Urinary bladder (tissue), 4 donors: ENCODE measurements around the gene PARM1. TPM values are rescaled to one million over a fixed set of nuclear protein-coding genes. Genes with fewer than 3 reads are reported as not detected.

Experiments
- DNase-seq: peaks from one replicate; pipeline ENCODE4 v3.0.0-alpha.2; 2015; ENCODE audit errors: extremely low spot score
- H3K27ac ChIP-seq: one replicate; pipeline ENCODE4 v1.5.1; 2013; ENCODE audit warnings: low read depth, mild to moderate bottlenecking, moderate library complexity
- H3K36me3 ChIP-seq: one replicate; pipeline ENCODE4 v1.6.1; 2013; ENCODE audit warnings: mild to moderate bottlenecking, moderate library complexity; ENCODE audit not compliant: insufficient read depth
- H3K4me1 ChIP-seq: one replicate; pipeline ENCODE4 v1.6.1; 2013; ENCODE audit warnings: mild to moderate bottlenecking, moderate library complexity; ENCODE audit not compliant: insufficient read depth
- H3K4me3 ChIP-seq: one replicate; pipeline ENCODE4 v1.5.1; 2013; ENCODE audit warnings: low read depth, low read length
- WGBS: extraction: QIAGEN DNeasy Blood & Tissue Kit; methylation state at CpG from one replicate; pipeline ENCODE4 v1.1.7; 2013; 5-methylcytosine and 5-hydroxymethylcytosine counted together
- polyA plus RNA-seq: library from polyadenylated mRNA; stranded (reverse); fragments of 200-250 nt; gene quantifications from one replicate; pipeline ENCODE4 v1.2.3, GENCODE V29; 2013
- total RNA-seq: library from RNA; depleted of rRNA; stranded (reverse); fragments of >200 nt; gene quantifications from one replicate; pipeline ENCODE4 v1.2.3, GENCODE V29; 2014
- donor health status: healthy with polysubstance abuse.
- donor health status: healthy.

PARM1 gene
- total and polyA plus RNA-seq, 2 donors = 81.3 to 139 TPM

DNA sequence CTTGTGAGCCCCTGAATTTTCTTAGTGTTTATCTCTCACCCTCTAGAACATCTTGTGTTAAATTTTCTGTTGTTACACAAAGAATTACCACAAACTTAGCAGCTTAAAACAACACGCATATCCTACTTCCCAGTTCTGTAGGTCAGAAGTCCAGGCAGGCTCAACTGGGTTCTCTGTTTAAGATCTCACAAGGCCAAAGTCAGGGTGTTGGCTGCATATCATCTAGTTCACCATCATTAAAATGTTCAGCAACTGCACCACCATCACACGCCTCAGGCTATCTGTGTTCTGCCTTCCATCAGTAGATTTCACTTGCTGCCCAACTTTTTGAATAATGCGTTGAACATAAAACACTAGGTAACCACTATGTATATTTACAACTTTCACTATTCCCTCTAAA is 130.5 kb downstream of the PARM1 start:
- DNase-seq = no peak
- Histone ChIP-seq H3K4me3 (no peak overlapping the region), H3K27ac (no peak overlapping the region), H3K4me1 (no peaks in the 10 kb centered on the region), H3K36me3 (no peaks in the 10 kb centered on the region)
- 92% methylated on average over 3 of the region's 3 CpGs for WGBS

DNA sequence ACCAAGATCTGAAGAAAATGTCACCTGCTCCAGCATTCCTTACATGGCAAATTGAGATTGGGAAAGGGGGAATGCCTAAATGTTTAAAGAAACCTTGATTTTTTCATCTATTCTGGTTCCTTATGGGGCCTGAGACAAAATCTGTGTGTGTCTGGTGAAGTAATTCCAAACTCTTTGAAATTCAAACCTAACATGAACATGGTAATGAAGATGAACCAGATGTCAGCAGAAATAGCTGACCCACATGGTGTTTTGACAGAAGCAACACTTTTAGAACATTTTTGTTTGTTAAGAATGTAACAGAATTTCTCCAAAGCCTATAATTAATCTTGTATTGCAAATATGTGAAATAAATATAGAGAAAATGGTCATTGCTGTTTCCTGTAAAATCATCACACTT is 133.0 kb downstream of the PARM1 start:
- no peaks in the 10 kb centered on the region for H3K4me1 ChIP-seq
- no peak overlapping the region for H3K27ac ChIP-seq
- H3K36me3 ChIP-seq = no peaks in the 10 kb centered on the region
- no peak overlapping the region for H3K4me3 ChIP-seq
- DNase-seq = no peak

DNA sequence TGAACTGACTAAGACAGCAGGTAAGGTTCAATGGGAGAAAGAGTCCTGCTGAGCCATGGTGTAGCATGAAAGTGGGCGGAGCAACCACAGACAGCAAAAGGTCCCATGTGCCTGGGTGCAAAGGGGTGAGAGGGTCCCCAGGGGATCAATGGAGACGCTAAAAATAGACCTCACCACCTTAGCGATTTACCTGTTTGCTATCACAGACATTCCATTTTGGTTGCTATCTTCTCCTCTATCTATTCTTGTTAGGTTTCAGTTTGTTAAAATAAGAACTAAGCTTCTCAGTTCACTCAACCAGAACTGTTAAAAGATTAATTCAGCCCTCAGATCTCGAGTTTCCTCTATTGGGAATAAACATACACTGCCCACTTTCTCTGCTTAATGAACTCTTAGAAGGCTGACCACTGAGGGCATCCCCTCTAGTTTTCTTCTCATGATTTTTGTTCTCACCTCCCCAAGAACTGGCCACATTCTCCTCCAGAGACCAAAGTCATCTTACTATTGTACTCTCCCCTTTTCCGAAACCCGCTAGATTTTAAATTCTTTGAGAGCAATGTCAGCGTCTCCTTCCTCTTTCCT is 136.7 kb downstream of the PARM1 start:
- Histone ChIP-seq H3K36me3 (no peaks in the 10 kb centered on the region), H3K4me3 (no peak overlapping the region), H3K4me1 (no peaks in the 10 kb centered on the region), H3K27ac (no peak overlapping the region)
- DNase-seq = no peak
- WGBS = 87% methylated on average over 7 of the region's 7 CpGs

DNA sequence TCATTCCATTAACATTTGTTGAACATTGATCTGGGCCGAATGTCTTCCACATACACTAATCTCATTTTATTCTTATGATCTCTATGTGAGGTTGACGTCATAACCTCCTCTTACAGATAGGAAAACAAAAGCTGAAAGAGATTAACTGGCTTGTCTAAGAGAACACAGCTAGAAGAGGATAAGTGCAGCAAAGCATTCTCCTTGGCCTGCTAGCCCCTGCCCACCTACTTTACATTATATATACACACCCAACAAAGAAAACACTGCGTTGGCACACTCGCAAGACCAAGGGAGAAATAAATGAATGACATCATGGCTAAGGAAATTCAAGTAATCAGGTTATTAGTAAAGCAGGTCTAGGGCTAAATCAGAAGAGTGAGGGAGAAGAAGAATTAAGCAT is 138.4 kb downstream of the PARM1 start:
- no peak for DNase-seq
- Histone ChIP-seq H3K27ac (no peak overlapping the region), H3K36me3 (no peaks in the 10 kb centered on the region), H3K4me1 (no peaks in the 10 kb centered on the region), H3K4me3 (no peak overlapping the region)
- WGBS = 74% methylated on average over 4 of the region's 4 CpGs

DNA sequence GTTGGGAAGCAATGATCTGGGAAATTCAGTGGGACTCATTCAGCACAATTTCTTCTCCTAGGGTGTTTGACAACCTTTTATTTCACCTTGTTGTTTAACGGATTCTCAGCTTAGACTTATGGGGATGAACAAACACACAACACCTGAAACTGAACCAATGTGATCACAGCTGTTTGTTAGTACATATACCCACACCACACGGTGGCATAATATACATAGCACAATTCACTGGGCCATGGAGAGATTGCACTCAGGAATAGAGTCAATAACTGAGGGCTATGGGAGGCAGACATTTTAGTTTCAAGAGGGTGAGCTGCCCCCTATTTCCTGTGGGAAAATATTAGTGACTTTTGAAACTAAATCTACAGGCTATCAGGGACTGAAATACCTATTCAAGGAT is 148.0 kb downstream of the PARM1 start:
- Histone ChIP-seq H3K4me1 (no peaks in the 10 kb centered on the region), H3K4me3 (no peak overlapping the region), H3K27ac (no peak overlapping the region), H3K36me3 (no peaks in the 10 kb centered on the region)
- 94% methylated on average over 2 of the region's 2 CpGs for WGBS
- DNase-seq = no peak

DNA sequence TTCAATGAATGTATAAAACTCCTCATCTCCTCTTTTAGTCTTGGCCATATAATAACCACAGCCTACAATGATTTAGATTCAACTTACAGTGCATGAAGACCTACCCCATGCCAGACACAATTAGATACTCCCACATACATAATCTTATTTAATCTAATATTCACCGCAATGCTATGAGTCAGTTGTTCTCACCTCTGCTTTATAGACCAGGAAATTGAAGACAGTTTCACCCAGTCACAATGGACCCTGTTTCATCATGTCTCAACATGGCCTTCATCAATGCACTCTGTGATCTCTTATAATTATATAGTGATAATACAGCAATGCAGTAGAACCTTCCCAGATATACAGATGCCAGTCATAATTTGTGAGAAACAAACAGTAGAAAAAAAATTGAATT is 148.6 kb downstream of the PARM1 start:
- Histone ChIP-seq H3K4me3 (no peak overlapping the region), H3K36me3 (no peaks in the 10 kb centered on the region), H3K27ac (no peak overlapping the region), H3K4me1 (no peaks in the 10 kb centered on the region)
- 96% methylated on average over 1 of the region's 1 CpG for WGBS
- no peak for DNase-seq

DNA sequence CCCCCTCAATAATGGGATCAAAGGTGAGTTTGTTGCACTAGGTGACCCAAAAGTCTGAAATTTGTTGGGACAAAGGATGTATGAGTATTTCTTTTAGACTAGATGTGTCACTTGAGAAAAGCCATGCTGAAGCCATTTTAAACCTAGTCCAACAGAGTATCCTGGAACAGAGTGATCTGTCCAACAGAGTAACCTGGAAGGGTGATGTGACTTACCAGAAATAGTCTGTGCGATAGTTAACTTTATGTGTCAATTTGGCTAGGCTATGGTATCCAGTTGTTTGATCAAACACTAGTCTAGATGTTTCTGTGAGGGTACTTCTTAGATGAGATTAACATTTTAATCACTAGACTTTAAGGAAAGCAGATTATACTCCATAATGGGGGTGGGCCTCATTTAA is 154.5 kb downstream of the PARM1 start:
- Histone ChIP-seq H3K27ac (no peak overlapping the region), H3K36me3 (no peaks in the 10 kb centered on the region), H3K4me1 (no peaks in the 10 kb centered on the region), H3K4me3 (no peak overlapping the region)
- DNase-seq = no peak
- WGBS = 51% methylated on average over 1 of the region's 1 CpG

DNA sequence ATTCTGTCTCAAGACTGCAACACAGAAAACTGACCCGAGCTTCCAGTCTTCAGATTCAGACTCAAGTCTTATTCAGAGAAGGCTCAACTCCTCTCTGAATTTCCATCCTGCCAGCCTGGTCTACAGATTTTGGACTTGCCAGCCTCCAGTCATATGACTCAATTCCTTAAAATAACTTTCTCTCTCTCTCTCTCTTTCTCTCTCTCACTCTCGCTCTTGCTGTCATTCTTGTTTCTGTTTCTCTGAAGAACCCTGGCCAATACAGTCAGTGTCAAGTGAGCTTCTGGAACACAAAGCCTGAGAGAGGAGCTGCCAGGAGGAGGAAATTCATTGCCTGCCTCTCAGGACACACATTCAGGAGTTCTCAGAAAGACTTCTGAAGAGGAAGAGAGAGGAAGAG is 154.9 kb downstream of the PARM1 start:
- Histone ChIP-seq H3K4me3 (no peak overlapping the region), H3K36me3 (no peaks in the 10 kb centered on the region), H3K27ac (no peak overlapping the region), H3K4me1 (no peaks in the 10 kb centered on the region)
- 82% methylated on average over 2 of the region's 2 CpGs for WGBS
- no peak for DNase-seq

DNA sequence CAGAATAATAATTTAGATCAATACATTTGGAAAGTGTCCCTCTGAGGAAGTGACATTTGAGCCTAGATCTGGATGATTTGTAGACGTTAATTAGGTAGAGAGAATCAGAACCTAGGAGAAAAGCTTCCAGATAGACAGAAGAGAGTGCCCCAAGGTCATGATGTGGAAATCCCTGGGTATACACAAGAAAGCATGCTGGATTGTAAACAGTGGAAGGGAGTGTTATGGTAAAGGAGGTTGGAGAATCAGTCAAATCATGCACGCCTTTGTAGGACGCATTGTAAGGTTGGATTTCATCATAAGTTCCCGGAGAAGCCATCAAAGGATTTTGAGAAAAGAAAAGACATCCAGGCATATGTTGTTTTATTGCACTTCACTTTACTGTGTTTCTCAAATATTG is 156.3 kb downstream of the PARM1 start:
- Histone ChIP-seq H3K4me3 (no peak overlapping the region), H3K27ac (no peak overlapping the region), H3K36me3 (no peaks in the 10 kb centered on the region), H3K4me1 (no peaks in the 10 kb centered on the region)
- 87% methylated on average over 4 of the region's 4 CpGs for WGBS
- DNase-seq = no peak

DNA sequence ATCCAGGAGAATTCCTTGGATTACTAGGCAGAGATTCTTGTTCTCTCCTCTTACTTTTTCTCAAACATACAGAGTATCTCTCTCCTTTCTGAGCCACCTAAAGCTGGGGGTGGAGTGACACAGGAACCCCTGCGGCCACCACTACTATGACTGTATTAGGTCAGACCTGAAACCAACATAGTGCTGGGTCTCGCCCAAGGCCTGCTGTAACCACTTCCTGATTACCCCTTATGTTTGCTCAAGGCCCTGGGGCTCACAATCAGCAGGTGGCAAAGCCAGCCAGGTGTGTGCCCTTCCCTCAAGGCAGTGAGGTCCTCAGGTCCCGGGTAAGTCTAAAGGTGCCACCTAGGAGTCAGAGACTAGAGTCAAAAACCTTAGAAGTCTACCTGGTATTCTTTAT is 166.4 kb downstream of the PARM1 start:
- no peaks in the 10 kb centered on the region for H3K36me3 ChIP-seq
- WGBS = 92% methylated on average over 3 of the region's 3 CpGs
- DNase-seq = no peak
- H3K4me1 ChIP-seq = no peaks in the 10 kb centered on the region
- H3K4me3 ChIP-seq = no peak overlapping the region
- no peak overlapping the region for H3K27ac ChIP-seq

Other genes with a start within 250 kb of the PARM1 start
- gene BTC, start 138.6 kb upstream of the PARM1 start, total RNA-seq = 11.5 TPM
- gene BTC, start 138.6 kb upstream of the PARM1 start, polyA plus RNA-seq = 7.1 TPM